ENCODE measurements around the gene MEST.
"Not testable (repeated sequence)": the region's sequence is repeated elsewhere in the genome, so short reads cannot be mapped to it uniquely, and the experiment has no call there.

MEST gene

GRCh38 chr7:130524628-130525027, 32.7 kb downstream of the MEST start:
- no peak for DNase-seq

- DNase-seq, result not testable (repeated sequence)
Measured at GRCh38 chr7:130527752-130528355, 36.0 kb downstream of the MEST start.

- DNase-seq, result no peak
Measured at GRCh38 chr7:130529417-130529816, 37.5 kb downstream of the MEST start.

GRCh38 chr7:130537894-130538293, 46.0 kb downstream of the MEST start:
- DNase-seq, result not testable (repeated sequence)

- not testable (repeated sequence) for DNase-seq
Measured at GRCh38 chr7:130541287-130541686, 49.4 kb downstream of the MEST start.

- DNase-seq, result not testable (repeated sequence)
Measured at GRCh38 chr7:130542297-130542696, 50.4 kb downstream of the MEST start.

- DNase-seq, result no peak
Measured at GRCh38 chr7:130543487-130544010, 51.7 kb downstream of the MEST start.

- no peak for DNase-seq
Measured at GRCh38 chr7:130544356-130544755, 52.5 kb downstream of the MEST start.

GRCh38 chr7:130553398-130554029, 61.6 kb downstream of the MEST start:
- no peak for DNase-seq

GRCh38 chr7:130554481-130554880, 62.6 kb downstream of the MEST start:
- no peak for DNase-seq

Measured in suppressor macrophage (primary cell).